M059J (cell line): ENCODE results near the gene NMD3. TPM values are rescaled to one million over a fixed set of nuclear protein-coding genes. Genes with fewer than 3 reads are reported as not detected.
A peak's percentile ranks its signal among the peaks of the same experiment; 100 is the strongest.

Experiments used
- DNase-seq: peaks from one replicate; pipeline ENCODE4 v3.0.0-alpha.2; 2012; ENCODE audit warnings: low read depth
- total RNA-seq: library from RNA; depleted of rRNA; stranded (reverse); fragments of >200 nt; shearing (Covaris generic); gene quantifications from 2 replicates; pipeline ENCODE4 v1.2.3, GENCODE V29; 2014; rRNA removed

The NMD3 gene
- total RNA-seq, result 43.6 and 64.4 TPM in 2 replicates

GRCh38 chr3:161220850-161221753, at the start of gene NMD3:
TSS of gene NMD3 (plus strand) at chr3:161221311. CDS start at chr3:161222014, 703 bp downstream.
- peak; percentile 96 for DNase-seq

- DNase-seq, result peak; percentile 65
Measured at GRCh38 chr3:161171639-161172552, 49.2 kb upstream of the NMD3 start.

- DNase-seq, result peak; percentile 34
Measured at GRCh38 chr3:161175506-161175905, 45.6 kb upstream of the NMD3 start.

GRCh38 chr3:161177991-161178390, 43.1 kb upstream of the NMD3 start:
- DNase-seq, result peak; percentile 56

DNA sequence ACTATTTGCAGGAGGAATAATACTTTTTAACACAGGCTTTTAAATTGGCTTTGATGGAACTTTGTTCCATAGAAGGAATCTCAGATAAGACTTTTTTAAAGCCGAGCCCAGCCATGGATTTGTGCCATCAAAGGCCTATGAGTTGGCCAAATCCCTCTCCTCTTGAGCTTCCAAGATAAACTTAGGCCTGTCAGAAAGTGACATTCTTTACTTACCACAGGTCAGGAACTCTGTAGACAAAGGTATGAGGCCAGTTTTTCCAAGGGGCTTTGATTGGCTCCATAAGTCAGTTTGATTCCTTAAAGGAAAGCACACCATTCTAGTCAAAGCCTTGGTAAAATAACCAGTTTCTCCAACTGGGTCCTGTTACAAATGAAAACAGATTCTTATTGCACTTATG, 39.7 kb upstream of the NMD3 start:
- DNase-seq, result peak; percentile 79

GRCh38 chr3:161187046-161187445, 34.1 kb upstream of the NMD3 start:
- DNase-seq, result peak; percentile 8

DNA sequence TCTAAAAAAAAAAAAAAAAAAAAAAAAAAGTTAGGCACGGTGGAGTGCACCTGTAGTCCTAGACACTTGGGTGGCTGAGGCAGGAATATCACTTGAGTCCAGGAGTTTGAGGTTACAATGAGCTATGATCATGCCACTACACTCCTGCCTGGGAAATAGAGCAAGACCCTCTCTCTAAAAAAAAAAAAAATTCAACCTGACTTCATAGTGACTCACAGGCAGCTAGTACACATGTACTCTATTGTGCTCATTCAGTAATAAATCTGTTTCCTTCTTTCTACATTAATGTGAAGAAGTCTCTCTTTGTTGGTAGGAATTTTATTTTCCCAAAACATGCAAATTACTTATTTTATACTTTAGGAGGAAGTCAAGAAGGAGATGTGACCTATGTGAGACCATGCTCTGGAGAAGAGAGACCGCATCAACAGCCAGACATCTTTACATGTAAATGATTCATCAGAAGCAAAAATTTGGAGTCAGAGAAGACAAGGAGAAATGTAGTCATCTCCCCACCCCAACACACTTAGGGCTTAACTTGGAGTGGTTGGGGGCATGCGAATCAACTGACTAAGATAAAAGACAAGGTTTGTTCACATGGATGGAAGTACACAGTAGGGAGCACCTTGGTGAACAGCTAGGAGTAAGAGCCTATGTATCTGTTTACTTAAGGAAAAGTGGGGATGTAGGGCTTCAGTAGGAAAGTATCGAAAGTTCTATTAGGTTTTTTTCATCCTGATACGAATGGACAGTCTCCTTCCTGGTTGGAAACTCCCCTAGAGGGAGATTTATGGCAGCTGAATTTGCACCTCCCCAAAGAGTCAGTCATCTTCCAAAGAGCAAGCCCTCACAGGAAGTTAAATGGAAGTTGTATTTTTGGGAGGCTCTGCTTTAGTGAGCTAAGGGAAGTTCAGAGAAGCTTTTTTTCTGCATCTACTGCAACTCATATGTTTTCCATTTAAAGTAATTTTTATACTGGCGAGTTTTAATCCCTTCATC, 23.0 kb upstream of the NMD3 start:
- peak; percentile 28 for DNase-seq

GRCh38 chr3:161199926-161200325, 21.2 kb upstream of the NMD3 start:
- DNase-seq, result peak; percentile 22

DNA sequence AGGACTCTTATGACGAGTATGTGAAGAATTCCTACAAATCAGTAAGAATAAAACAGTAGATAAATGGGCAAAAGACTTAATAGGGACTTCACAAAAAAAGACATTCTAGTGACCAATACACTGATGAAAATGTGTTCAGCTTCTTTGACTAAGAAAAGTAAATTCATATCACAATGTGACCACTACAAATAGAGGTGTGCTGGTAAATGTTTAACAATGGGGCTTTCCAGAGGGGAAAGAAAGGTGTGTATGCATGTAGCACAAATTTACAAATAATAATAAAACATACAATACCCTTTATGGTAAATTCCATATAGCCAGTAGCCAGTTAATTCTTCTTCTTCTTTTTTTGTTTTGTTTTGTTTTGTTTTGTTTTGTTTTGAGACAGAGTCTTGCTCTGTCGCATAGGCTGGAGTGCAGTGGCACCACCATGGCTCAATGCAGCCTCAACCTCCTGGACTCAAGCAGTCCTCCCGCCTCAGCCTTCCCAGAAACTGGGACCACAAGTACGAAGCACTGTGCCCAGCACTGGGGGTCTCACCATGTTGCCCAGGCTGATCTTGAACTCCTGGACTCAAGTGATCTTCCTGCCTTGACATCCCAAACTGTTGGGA, 17.5 kb upstream of the NMD3 start:
- no peak for DNase-seq

- DNase-seq, result peak; percentile 33
Measured at GRCh38 chr3:161208931-161209330, 12.2 kb upstream of the NMD3 start.

DNA sequence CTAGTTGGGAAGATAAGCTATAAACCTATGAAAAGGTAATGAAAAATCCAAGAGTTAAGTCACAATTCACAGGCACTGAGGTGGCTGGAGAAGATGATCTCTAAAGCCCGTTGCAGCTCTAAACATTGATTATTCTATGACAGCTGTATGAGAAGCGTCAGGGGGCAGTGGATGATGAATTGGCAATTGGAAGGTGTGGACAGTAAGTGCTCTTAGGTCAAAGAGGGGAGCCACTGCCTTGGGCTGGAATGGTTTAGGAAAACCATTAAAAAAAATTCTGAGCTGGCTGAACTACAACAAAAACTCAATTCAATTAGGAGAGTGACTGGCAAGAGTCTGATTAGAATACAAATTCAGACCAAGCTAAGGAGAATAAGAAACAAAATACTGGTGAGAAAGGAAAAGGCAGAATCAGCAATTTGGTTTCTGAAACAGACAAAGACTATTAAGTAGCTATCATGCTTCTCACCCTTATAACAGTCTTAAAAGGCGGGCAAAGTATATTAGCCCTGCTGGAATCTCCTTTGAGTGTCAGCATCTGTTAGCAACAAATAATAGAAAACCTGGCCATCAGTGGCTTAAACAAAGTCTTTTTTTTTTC, 8.8 kb upstream of the NMD3 start:
- DNase-seq, result no peak

DNA sequence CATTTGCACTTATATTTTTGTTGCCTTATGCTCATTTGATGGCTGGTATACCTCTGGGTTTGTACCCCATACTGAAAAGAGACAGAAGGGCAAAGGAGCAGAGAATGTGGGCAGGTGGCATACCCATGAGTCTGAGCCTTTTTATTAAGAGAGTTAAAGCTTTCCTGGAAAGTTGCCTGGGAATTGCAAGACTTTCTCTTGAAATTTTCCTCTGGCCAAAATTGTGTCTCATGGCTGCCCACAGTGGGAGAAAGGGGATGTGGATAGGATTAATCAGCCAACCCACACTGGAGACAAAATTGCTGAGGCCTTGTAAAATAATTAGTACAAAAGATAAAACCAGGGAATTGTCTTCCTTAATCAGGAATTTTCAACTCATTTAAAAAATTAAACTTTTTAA, 8.2 kb upstream of the NMD3 start:
- peak; percentile 30 for DNase-seq

GRCh38 chr3:161213644-161214043, 7.5 kb upstream of the NMD3 start:
- no peak for DNase-seq

DNA sequence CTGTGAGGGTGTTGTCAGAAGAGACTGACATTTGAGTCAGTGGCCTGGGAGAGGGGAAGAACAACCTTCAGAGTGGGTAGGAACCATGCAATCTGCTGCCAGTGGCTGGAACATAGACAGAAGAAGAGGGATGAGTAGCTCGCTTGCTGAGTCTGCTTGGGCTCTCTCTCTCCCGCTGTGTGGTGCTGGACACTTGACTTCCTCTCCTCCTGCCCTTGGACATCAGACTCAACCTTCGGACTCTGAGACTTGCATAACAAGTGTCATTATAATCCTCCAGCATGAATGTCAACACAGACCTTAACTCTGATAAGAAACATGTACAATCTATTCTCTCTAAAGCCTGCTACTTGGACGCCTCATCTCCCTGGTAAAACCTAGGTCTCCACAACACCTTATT, 5.9 kb upstream of the NMD3 start:
- no peak for DNase-seq

DNA sequence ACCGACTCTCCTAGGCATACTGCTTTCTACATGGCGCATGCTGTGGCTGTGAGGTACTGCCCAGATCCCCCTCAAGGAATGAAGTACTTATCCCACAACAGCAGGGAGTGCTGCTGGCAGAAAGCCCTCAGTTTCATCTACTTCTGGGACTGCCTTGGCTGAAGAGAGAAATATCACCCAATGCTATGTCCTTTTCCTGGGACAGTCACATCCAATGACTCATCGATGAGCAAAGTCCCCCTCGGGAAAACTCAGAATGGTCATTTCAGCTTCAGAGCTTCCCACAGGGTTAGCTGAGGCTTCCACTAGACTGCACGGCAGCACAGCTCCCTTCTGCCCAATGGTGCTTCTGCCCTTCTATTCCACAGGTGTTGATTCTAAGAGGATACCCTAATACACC, 3.6 kb upstream of the NMD3 start:
- DNase-seq, result peak; percentile 89

- no peak for DNase-seq
Measured at GRCh38 chr3:161219495-161219894, 1.6 kb upstream of the NMD3 start.

DNA sequence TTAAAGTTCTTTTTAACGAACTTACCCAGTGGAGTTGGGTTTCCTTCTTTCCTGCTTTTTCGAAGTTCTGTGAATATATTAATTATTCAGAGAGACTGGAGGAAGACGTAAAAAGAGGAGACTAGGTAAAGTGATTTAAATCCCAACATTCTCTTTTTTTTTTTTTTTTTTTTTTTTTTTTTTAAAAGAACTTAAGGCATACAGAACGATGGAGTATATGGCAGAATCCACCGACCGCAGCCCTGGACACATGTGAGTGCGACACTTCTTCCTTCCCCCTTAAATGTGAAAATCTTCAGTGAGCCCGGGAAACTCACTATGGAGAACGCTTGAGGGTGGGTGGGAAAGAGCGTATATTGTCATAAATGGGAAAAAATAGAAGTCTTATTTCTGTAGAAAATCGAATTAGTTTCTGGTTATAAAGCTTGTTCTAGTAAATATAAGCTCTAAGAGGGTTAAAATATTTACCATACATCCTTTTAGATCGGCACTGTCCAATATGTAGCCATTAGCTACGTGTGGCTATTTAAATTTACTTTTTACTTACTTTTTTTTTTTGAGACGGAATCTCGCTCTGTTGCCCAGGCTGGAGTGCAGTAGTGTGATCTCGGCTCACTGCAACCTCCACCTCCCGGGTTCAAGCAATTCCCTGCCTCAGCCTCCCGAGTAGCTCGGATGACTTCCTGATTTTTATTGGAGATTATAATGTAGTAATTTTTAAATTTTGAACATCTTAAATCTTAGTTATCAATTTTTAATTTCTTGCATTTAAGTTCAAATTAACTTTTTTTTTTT, 892 bp downstream of the NMD3 start:
- peak; percentile 58 for DNase-seq

- peak; percentile 60 for DNase-seq
Measured at GRCh38 chr3:161222662-161223061, 1.6 kb downstream of the NMD3 start.

- no peak for DNase-seq
Measured at GRCh38 chr3:161224786-161225185, 3.7 kb downstream of the NMD3 start.
